ENCODE measurements around the gene ANKS1A.

The ANKS1A gene

GRCh38 chr6:35013701-35014100 is 124.6 kb downstream of the ANKS1A start:
- TF ChIP-seq GATA3 (IDR thresholded peaks at IDR 0.05; ENCODE audit: low read depth, low read length), result no peak
- no peak for TF ChIP-seq GATA2 (IDR thresholded peaks at IDR 0.05; ENCODE audit: low read depth, low read length)

GRCh38 chr6:35014341-35014740 is 125.3 kb downstream of the ANKS1A start:
- TF ChIP-seq GATA3 (IDR thresholded peaks at IDR 0.05; ENCODE audit: low read depth, low read length) (no peak), GATA2 (IDR thresholded peaks at IDR 0.05; ENCODE audit: low read depth, low read length) (no peak)

DNA sequence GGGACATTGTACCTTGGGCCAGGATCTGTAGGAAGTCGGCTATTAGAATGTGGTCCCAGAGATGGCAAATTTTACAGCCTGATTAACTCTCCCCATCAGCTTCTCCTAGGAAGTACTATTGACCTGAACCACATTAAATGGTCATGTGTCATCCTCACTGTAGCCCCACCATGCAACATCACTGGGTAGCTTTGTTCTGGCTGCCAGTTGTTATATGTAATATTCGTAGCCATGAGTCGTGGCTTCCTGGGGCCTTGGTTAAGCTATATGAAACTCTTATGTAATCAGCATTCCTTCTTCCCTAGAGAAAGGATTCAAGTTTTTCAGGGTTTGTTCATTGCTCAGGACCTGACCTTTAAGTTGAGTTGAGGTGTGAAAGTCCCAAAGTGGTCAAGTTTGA is 125.7 kb downstream of the ANKS1A start:
- TF ChIP-seq GATA3 (IDR thresholded peaks at IDR 0.05; ENCODE audit: low read depth, low read length) (no peak), GATA2 (IDR thresholded peaks at IDR 0.05; ENCODE audit: low read depth, low read length) (no peak)

DNA sequence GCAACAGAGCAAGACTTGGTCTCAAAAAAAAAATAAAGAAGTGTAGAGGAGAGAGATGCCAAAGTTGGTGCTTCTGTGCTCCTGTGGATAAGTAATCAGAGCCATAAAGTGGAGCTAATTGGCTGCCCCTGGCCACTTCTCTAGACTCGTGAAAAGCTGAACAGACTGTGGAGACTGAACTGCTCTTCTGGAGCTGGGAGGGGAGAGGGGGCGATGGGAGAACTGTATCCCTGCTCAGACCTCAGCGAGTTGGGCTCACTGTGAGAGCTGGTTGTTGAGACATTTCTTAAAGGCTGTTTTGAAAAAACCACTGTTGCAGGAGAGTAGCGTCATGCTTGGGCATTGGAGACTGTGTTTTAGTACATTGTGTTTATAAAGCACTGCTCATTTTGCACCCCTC is 126.4 kb downstream of the ANKS1A start:
- TF ChIP-seq GATA3 (IDR thresholded peaks at IDR 0.05; ENCODE audit: low read depth, low read length), result no peak
- TF ChIP-seq GATA2 (IDR thresholded peaks at IDR 0.05; ENCODE audit: low read depth, low read length), result no peak

- TF ChIP-seq GATA3 (IDR thresholded peaks at IDR 0.05; ENCODE audit: low read depth, low read length) (no peak), GATA2 (IDR thresholded peaks at IDR 0.05; ENCODE audit: low read depth, low read length) (no peak)
These were observed 126.9 kb downstream of the ANKS1A start for GRCh38 chr6:35015996-35016395.

DNA sequence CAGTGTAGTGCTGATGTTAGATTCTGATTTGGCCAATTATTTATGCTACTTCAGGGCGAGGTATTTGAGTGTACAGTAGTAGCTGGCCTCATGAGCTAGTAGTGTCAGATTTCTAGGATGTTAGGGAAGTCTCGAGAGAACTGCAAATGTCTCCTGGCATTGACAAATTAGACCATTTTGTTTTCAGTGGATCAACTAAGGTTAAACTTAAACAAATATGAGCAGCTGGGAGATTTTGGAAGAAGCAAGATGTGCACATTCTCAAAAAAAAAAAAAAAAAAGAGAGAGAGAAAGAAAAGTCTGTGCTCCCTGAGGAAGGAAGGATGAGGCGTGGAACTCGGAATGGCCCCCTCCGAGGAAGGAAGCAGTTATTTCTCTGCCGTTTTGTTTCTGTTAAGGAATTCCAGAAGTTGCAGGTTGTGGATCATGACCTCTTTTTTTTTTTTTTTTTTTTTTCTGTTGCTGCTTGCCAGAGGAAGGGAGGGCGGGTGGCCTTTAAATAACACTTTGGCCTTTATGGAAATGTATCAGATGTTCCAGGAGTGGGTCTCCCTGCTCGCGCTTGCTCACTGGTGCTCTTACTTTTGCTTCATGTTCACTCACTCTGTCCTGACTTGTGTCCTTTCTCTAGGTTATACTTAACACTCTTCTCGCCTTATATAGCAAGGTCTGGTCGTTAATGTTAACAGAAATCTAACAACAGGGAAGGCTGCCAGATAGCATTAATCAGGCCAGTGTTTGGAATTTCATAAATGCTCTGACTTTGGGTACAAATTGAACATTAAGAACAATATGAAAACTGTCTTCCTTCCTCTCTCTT is 127.7 kb downstream of the ANKS1A start:
- TF ChIP-seq GATA2 (IDR thresholded peaks at IDR 0.05; ENCODE audit: low read depth, low read length), result no peak
- TF ChIP-seq GATA3 (IDR thresholded peaks at IDR 0.05; ENCODE audit: low read depth, low read length), result no peak

DNA sequence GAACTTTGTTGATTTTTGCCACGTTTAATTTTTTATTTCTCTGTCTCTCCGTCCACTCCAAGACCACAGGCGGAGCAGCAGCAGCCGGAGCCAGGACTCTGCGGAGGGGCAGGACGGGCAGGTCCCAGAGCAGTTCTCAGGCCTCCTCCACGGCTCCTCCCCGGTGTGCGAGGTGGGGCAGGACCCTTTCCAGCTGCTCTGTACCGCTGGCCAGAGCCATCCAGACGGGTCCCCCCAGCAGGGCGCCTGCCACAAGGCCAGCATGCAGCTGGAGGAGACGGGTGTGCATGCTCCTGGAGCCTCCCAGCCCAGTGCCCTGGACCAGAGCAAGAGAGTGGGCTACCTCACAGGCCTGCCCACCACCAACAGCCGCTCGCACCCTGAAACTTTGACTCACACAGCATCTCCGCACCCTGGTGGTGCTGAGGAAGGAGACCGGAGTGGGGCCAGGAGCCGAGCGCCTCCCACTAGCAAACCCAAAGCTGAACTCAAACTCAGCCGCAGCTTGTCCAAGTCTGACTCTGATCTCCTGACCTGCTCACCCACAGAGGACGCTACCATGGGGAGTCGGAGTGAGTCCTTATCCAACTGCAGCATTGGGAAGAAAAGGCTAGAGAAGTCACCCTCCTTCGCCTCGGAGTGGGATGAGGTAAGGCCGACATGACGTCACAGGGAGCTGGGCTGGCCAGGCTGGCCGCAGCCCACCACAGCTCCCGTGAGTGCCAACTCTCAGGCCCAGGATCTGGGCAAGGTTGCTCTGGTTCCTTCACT is 128.5 kb downstream of the ANKS1A start:
- TF ChIP-seq GATA2 (IDR thresholded peaks at IDR 0.05; ENCODE audit: low read depth, low read length) (no peak), GATA3 (IDR thresholded peaks at IDR 0.05; ENCODE audit: low read depth, low read length) (no peak)

DNA sequence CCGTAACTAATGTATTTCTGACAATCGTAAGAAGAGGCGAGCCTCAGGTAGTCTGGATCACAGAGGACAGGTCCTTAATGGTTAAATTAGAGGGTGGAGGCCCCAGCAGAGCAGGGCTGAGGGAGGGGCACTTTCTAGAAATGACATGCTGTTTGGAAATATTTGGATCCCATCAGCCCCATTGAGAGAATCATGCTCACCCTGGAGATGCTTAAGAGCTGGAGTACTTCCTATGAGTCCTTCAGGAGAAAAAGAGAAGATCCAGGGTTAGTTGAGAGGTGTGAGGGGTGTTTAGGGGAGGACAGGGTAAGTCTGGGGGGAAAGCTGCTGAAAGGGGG is 129.1 kb downstream of the ANKS1A start:
- TF ChIP-seq GATA2 (IDR thresholded peaks at IDR 0.05; ENCODE audit: low read depth, low read length) (no peak), GATA3 (IDR thresholded peaks at IDR 0.05; ENCODE audit: low read depth, low read length) (no peak)

- TF ChIP-seq GATA3 (IDR thresholded peaks at IDR 0.05; ENCODE audit: low read depth, low read length) (no peak), GATA2 (IDR thresholded peaks at IDR 0.05; ENCODE audit: low read depth, low read length) (no peak)
These were observed 129.7 kb downstream of the ANKS1A start for GRCh38 chr6:35018746-35019145.

- TF ChIP-seq GATA2 (IDR thresholded peaks at IDR 0.05; ENCODE audit: low read depth, low read length) (no peak), GATA3 (IDR thresholded peaks at IDR 0.05; ENCODE audit: low read depth, low read length) (no peak)
These were observed 130.1 kb downstream of the ANKS1A start for GRCh38 chr6:35019171-35019570.

DNA sequence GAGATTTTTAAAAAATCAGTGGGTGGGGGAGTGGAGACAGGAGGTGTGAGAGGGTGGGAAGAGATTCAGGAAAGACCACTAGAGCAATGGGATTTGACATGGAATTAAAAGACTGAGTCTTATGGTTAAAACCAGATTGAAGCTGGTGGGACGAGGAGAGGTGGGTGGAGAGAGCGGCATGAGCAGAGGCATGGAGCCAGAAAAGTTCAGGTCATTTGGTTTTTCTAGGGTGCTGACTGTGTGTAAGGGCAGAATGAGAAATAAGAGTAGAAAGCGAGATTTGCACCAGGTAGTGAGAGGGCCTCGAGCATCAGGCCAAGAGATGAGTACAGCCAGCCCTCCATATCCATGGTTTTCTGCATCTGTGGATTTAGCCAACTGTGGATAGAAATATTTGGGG is 130.8 kb downstream of the ANKS1A start:
- TF ChIP-seq GATA2 (IDR thresholded peaks at IDR 0.05; ENCODE audit: low read depth, low read length) (no peak), GATA3 (IDR thresholded peaks at IDR 0.05; ENCODE audit: low read depth, low read length) (no peak)

DNA sequence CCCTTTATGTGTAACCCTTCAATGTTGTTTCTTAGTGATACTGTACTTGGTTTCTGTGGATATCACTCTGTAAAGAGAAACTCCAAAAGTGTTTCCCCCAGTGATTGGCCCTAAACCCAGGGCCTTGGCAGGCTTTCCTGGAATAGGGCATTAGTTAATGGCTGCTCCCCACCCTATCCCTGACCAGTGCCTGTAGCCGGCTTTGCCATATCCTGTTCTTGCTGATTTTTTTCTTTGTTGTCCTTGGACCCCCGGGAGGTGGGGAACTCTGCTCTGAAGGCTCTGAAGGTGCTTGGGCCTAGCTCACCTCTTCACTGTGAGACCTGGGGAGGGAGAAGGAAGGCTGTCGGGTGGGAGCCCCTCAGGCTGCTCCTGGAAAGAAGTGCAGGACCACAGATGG is 131.9 kb downstream of the ANKS1A start:
- TF ChIP-seq GATA2 (IDR thresholded peaks at IDR 0.05; ENCODE audit: low read depth, low read length) (no peak), GATA3 (IDR thresholded peaks at IDR 0.05; ENCODE audit: low read depth, low read length) (no peak)

DNA sequence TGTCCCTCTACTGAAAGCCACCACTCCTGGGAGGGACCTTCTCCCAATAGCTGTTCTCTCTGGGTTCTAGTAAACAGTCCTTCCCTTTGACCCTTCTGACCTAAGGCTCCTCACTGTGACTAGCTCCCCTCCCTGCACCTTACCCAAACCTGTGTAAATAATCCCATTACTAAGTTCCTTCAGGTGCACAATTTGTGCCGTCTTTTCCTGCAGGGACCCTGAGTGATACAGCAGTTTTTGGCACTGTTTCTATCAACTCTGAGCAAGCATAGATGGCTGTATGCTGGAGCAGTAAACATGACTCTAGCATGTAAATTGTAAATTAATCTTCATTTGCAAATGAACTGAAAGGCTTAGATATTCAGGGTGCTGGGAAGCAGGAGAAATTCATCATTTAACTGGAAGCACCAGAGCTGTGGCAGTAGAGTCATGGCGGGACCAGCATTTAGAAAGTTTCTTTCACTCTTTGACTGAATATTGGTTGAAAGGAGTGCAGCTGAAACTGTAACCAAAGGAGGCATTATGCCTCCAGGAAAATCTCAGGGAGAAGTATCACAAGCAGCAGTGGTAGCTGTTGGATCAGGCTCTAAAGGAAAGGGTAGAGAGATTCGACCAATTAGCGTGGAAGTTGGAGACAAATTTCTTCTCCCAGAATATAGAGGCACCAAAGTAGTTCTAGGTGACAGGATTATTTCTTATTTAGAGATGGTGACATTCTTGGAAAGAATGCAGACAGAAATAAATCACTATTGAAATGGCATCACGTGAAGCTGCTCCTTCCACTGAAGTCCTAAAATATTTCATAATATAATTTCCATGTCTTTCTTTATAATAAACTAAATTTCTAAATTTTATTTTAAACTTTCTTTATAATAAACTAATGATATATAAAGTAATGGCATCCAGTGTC is 134.3 kb downstream of the ANKS1A start:
- TF ChIP-seq GATA2 (IDR thresholded peaks at IDR 0.05; ENCODE audit: low read depth, low read length) (no peak), GATA3 (IDR thresholded peaks at IDR 0.05; ENCODE audit: low read depth, low read length) (no peak)

- TF ChIP-seq GATA3 (IDR thresholded peaks at IDR 0.05; ENCODE audit: low read depth, low read length) (no peak), GATA2 (IDR thresholded peaks at IDR 0.05; ENCODE audit: low read depth, low read length) (no peak)
These were observed 135.5 kb downstream of the ANKS1A start for GRCh38 chr6:35024551-35025054.
